NCI-H1105 treated with DMSO at 0.1 percent for 48 hours (cell line): Measurements from ENCODE around the gene IL22RA1.

Experiments used
- DNase-seq: peaks from one replicate; lab custom pipeline; 2025; lab: John Stamatoyannopoulos, UW

The IL22RA1 gene

GRCh38 chr1:24142546-24143534 is at the start of gene IL22RA1:
IL22RA1 (minus strand) TSS chr1:24143140; CDS start chr1:24143082, 58 bp downstream.
- peak; percentile 21 for DNase-seq

- DNase-seq, result no peak
Observed at GRCh38 chr1:24191860-24192259, 48.9 kb upstream of the IL22RA1 start.

GRCh38 chr1:24190983-24191461 is 48.1 kb upstream of the IL22RA1 start:
- no peak for DNase-seq

DNA sequence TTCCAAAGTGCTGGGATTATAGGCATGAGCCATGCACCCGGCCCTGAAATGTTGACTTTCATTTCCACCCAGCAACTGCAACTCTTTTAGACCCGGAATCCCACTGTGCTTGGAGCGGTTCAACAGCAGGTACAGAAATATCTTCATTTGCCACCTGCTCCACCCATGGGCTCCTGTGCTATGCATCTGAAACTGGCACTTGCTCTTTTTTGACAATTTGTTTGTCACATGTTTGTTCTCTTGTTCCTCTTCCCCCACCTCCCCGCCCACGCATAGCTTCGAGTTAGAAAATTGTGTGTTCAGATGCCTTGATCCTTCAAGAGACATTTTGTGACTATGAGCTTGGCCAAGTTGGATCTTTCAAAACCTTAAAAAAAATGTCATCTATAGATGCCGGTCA is 46.6 kb upstream of the IL22RA1 start:
- DNase-seq, result no peak

GRCh38 chr1:24186993-24187790 is 44.3 kb upstream of the IL22RA1 start, which contains the start of gene IFNLR1:
IFNLR1 (minus strand) TSS chr1:24187289; CDS start chr1:24187248, 41 bp downstream.
- peak; percentile 83 for DNase-seq

DNA sequence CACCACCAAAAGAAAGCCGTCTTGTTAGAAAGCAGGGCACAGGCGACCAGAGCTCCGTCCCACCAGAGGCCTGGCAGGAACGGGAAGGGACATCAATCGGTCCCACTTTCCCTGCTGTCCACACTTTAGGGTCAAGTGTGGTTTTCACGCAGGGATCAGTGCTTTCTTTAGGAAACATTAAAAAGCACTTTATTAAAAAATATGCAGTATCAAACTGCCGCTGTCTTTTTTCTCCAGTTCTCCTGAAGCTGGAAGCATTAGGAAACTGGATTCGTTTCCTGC is 43.7 kb upstream of the IL22RA1 start:
- DNase-seq, result no peak

DNA sequence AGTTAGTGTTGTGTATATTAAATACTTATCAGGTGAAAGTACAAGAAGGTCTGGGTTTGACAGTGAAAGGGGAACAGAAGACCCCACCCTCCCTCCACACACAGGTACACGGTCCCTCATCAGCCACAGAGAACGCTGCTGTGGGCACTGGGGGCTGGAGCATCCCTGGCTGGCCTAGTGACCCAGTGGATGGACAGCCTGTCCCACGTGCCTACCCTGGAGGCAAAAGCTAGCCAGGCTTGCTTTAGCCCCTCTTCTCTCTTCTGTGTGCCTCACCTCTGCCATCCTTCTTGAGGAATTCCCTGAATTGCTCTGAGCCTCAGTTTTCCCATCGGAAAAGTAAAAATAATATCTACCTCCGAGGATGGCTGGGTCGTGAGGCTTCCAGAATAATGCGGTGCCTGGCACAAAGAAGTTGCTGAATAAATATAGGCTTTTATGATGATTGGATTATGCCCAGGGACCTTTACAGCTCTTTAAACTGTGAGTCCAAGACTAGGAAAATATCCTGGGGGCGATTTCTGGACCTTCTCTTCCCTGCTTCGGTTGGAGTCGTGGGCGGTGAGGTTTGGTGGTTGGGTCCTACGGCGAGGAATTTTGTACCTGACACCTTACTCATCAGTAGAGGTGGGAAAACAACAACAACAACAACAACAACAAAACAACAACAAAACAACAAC is 43.2 kb upstream of the IL22RA1 start:
- no peak for DNase-seq

- no peak for DNase-seq
Observed at GRCh38 chr1:24185076-24185475, 42.1 kb upstream of the IL22RA1 start.

- DNase-seq, result no peak
Observed at GRCh38 chr1:24182061-24182460, 39.1 kb upstream of the IL22RA1 start.

- no peak for DNase-seq
Observed at GRCh38 chr1:24181619-24182018, 38.7 kb upstream of the IL22RA1 start.

- no peak for DNase-seq
Observed at GRCh38 chr1:24180676-24181075, 37.7 kb upstream of the IL22RA1 start.

DNA sequence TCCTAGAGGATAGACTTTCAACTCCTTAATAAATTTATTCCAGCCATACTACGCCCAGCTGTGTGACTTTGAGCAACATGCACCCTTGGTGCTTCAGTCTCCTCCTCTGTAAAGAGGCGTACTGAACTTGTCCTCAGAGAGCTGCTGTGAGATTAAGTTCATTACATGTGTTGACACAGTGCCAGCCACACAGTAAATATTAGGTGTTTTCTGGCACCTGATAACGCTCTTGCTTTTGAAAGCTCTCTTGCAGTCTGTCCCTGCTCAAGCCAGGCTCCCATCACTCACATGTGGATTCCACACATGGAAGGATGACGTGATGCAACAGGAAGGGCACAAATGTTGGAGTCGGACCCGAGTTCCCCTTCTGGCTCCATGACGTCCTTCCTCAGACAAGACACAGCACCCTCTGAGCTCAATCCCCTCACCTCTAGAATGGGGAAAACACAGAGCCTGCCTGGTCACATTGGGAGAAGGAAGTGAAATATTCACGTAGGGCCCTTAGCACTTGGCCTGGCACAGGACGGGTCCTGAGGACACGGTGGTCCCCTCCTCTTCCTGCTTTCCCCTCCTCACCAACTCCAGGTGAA is 36.4 kb upstream of the IL22RA1 start:
- no peak for DNase-seq

GRCh38 chr1:24178407-24178806 is 35.5 kb upstream of the IL22RA1 start:
- DNase-seq, result no peak

GRCh38 chr1:24177161-24177560 is 34.2 kb upstream of the IL22RA1 start:
- DNase-seq, result no peak

DNA sequence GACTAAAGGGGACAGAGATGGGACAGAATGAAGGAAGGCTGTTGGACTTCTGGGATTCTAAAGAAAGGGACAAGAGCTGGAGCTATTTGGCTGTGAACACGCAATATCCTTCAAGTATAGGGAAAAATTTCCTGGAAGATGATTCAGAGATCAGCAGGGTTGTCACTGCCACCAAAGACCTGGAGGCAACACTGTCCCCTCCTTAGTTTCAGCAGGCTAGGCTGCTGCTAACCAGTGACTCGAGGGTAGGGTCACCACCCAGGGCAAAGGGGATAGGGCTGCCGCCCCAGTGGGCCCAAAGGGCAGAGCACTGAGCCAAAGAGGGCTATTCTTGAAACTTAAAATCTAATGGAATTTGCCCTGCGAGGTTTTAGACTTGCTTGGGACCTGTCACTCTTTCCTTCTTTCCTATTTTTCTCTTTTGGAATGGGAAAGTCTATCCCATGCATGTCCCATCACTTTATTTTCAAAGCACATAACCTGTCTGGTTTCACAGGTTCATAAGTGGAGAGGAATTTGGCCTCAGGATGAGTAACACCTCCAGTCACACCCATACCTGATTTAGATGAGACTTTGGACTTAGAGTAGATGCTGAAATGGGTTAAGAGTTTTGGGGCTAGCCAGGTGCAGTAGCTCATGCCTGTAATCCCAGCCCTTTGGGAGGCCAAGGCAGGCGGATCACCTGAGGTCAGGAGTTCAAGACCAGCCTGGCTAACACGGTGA is 32.3 kb upstream of the IL22RA1 start:
- DNase-seq, result no peak

GRCh38 chr1:24173638-24174575 is 31.0 kb upstream of the IL22RA1 start:
- DNase-seq, result no peak

DNA sequence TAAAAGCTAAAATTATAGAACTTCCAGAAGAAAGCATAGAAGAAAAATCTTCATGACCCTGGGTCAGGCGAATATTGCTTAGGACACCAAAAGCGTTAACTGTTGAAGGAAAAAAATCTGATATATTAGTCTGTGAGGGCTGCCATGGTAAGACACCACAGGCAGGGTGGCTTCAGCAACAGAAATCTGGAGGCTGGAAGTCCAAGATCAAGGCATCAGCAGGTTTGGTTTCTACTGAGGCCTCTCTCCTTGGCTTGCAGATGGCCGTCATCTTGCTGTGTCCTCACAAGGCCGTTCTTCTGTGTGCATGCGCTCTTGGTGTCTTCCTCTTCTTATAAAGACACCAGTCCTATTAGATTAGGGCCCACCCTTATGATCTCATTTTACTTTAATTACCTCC is 29.7 kb upstream of the IL22RA1 start:
- DNase-seq, result no peak

DNA sequence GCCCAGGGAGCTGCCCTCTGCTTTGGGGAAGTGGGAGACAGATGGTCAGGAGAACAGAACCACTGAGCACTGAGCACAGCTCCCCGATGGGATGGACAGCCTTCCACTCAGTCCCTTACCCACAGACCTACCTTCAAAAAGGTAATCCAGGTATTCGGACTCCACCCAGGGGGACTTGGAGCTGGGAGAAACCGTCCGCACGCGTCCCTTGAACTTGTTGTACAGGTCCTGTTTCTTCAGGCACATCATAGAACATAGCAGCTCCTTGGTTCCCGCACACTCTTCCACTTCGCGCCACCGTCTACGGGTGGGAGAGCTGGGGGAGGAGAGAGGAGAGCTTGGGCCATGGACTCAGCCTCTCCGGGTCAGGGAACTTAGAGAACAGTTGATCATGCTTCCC is 26.3 kb upstream of the IL22RA1 start:
- DNase-seq, result no peak

GRCh38 chr1:24168245-24168644 is 25.3 kb upstream of the IL22RA1 start:
- no peak for DNase-seq

- DNase-seq, result no peak
Observed at GRCh38 chr1:24167008-24167407, 24.1 kb upstream of the IL22RA1 start.
